Measurements from ENCODE around the gene DDX18.
A peak's percentile ranks its signal among the peaks of the same experiment; 100 is the strongest.

Gene DDX18

DNA sequence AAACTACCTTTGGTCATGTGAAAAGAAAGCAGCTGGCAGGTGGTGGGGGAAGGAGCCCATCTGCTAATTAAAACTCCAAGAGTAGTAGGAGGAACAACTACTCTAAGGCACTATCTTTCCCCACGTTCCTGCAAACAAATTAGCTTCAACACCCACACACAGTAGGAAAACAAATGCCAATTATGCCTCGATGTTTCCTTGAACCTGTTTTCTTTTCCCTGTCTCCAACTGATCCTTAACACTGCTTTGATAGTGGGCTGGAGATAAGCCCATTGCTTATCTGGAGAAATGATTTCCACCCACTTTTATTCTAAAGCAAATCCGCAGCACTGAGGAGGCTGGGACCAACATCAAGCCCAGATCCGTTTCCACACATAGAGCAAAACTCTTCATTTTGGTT lies 36.0 kb downstream of the DDX18 start:
- no peak for TF ChIP-seq JUND (IDR thresholded peaks at IDR 0.05; ENCODE audit: low read depth)
- in situ Hi-C loops (cut with HindIII; ENCODE audit: low pct_unique_long_range_greater_than_20kb, low sequenced_read_pairs): no loop called here

DNA sequence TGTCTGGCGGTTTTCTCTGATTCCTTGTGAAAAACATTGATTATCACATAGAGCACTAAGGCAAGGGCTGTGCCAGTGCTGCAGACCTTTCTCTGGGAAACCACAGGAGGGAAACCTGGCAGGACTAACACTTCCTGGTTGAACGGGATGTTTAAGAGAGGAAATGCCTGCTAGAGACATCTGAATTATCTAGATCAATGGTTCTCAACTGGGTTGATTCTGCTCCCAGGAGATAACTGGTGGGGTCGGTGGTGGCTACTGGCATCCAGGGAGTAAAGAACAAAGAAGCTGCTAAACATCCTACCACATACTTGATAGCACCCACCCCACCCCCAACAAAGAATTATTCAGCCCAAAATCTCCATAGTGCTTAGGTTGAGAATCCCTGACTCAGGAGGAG lies 37.5 kb downstream of the DDX18 start:
- no peak for DNase-seq (ENCODE audit: low read depth in 1 of 2, low spot score in 1 of 2)
- in situ Hi-C loops (cut with HindIII; ENCODE audit: low pct_unique_long_range_greater_than_20kb, low sequenced_read_pairs): no loop called here

More for the DNA sequence above, 36.0 kb downstream of the DDX18 start:
- no peak for DNase-seq (ENCODE audit: low read depth in 1 of 2, low spot score in 1 of 2)

GRCh38 chr2:117853316-117853715 lies 38.8 kb downstream of the DDX18 start:
- TF ChIP-seq JUND (IDR thresholded peaks at IDR 0.05; ENCODE audit: low read depth): no peak

More for the DNA sequence above, 37.5 kb downstream of the DDX18 start:
- TF ChIP-seq JUND (IDR thresholded peaks at IDR 0.05; ENCODE audit: low read depth): no peak

DNA sequence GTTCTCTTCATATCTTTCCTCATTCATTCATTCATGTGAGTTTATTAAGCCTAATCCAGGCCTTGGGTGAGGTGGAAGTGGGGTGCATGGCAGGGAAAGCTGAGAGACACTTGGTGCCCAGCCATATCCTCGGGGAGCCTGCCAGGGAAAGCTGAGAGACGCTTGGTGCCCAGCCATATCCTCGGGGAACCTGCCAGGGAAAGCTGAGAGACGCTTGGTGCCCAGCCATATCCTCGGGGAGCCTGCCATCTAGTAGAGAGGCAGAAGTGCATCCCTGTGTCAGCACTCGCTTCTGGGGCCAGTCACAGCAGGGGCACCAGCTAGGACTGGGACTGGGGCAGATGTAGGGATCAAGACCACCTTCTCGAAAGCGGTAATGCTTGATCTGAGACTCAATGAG lies 39.4 kb downstream of the DDX18 start:
- in situ Hi-C loops (cut with HindIII; ENCODE audit: low pct_unique_long_range_greater_than_20kb, low sequenced_read_pairs): no loop called here
- DNase-seq (ENCODE audit: low read depth in 1 of 2, low spot score in 1 of 2): no peak
- no peak for TF ChIP-seq JUND (IDR thresholded peaks at IDR 0.05; ENCODE audit: low read depth)

More at GRCh38 chr2:117853316-117853715, 38.8 kb downstream of the DDX18 start:
- DNase-seq (ENCODE audit: low read depth in 1 of 2, low spot score in 1 of 2): no peak
- in situ Hi-C loops (cut with HindIII; ENCODE audit: low pct_unique_long_range_greater_than_20kb, low sequenced_read_pairs): no loop called here

DNA sequence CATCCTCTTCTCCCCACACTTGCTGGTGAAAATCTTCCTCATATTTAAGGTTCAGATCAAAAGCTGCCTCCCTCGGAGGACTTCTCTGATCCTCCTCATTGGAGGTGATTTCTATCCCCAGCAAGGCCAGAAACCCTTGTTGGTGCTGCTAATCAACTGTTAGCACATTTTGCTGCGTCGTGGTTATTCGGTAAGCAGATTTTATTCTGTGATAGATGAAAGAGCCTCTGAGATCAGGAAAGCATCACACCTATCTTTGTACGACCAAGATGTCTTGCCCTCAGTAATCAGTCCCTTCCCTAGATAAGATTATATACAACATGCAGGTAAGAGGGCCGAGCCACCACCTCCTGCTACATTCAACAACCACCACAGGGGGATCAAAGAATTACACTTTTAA lies 40.1 kb downstream of the DDX18 start:
- in situ Hi-C loops (cut with HindIII; ENCODE audit: low pct_unique_long_range_greater_than_20kb, low sequenced_read_pairs): no loop called here
- TF ChIP-seq JUND (IDR thresholded peaks at IDR 0.05; ENCODE audit: low read depth): no peak
- DNase-seq (ENCODE audit: low read depth in 1 of 2, low spot score in 1 of 2): no peak

DNA sequence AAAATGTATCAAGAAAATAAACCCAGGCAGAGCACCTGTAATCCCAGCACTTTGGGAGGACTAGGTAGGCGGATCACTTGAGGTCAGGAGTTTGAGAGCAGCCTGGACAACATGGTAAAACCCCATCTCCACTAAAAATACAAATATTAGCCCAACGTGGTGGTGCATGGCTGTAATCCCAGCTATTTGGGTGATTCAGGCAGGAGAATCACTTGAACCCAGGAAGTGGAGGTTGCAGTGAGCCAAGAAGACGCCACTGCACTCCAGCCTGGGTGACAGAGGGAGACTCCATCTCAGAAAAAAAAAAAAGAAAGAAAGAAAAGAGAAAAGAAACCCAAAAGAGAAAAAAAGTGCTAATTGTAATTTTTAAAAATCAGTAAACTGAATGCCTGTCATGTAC lies 41.4 kb downstream of the DDX18 start:
- in situ Hi-C loops (cut with HindIII; ENCODE audit: low pct_unique_long_range_greater_than_20kb, low sequenced_read_pairs): no loop called here
- no peak for DNase-seq (ENCODE audit: low read depth in 1 of 2, low spot score in 1 of 2)

GRCh38 chr2:117856415-117857210 lies 42.1 kb downstream of the DDX18 start:
- DNase-seq (ENCODE audit: low read depth in 1 of 2, low spot score in 1 of 2): peak; percentile 25 to 57
- in situ Hi-C loops (cut with HindIII; ENCODE audit: low pct_unique_long_range_greater_than_20kb, low sequenced_read_pairs): no loop called here
- no peak for TF ChIP-seq JUND (IDR thresholded peaks at IDR 0.05; ENCODE audit: low read depth)

More for the DNA sequence above, 41.4 kb downstream of the DDX18 start:
- TF ChIP-seq JUND (IDR thresholded peaks at IDR 0.05; ENCODE audit: low read depth): no peak

- no peak for TF ChIP-seq JUND (IDR thresholded peaks at IDR 0.05; ENCODE audit: low read depth)
- in situ Hi-C loops (cut with HindIII; ENCODE audit: low pct_unique_long_range_greater_than_20kb, low sequenced_read_pairs): no loop called here
- no peak for DNase-seq (ENCODE audit: low read depth in 1 of 2, low spot score in 1 of 2)
Observed at GRCh38 chr2:117858336-117858735, 43.8 kb downstream of the DDX18 start.

GRCh38 chr2:117858892-117859531 lies 44.5 kb downstream of the DDX18 start:
- in situ Hi-C loops (cut with HindIII; ENCODE audit: low pct_unique_long_range_greater_than_20kb, low sequenced_read_pairs): no loop called here
- no peak for DNase-seq (ENCODE audit: low read depth in 1 of 2, low spot score in 1 of 2)
- TF ChIP-seq JUND (IDR thresholded peaks at IDR 0.05; ENCODE audit: low read depth): no peak

DNA sequence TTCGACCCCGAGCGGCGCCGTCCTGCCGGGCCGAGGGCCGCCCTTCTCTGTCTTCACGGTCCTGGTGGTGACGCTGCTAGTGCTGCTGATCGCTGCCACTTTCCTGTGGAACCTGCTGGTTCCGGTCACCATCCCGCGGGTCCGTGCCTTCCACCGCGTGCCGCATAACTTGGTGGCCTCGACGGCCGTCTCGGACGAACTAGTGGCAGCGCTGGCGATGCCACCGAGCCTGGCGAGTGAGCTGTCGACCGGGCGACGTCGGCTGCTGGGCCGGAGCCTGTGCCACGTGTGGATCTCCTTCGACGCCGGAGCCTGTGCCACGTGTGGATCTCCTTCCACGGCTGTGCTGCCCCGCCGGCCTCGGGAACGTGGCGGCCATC lies 45.0 kb downstream of the DDX18 start:
- TF ChIP-seq JUND (IDR thresholded peaks at IDR 0.05; ENCODE audit: low read depth): no peak
- DNase-seq (ENCODE audit: low read depth in 1 of 2, low spot score in 1 of 2): no peak
- in situ Hi-C loops (cut with HindIII; ENCODE audit: low pct_unique_long_range_greater_than_20kb, low sequenced_read_pairs): no loop called here

GRCh38 chr2:117859924-117860647 lies 45.6 kb downstream of the DDX18 start:
- in situ Hi-C loops (cut with HindIII; ENCODE audit: low pct_unique_long_range_greater_than_20kb, low sequenced_read_pairs): no loop called here
- DNase-seq (ENCODE audit: low read depth in 1 of 2, low spot score in 1 of 2): no peak
- no peak for TF ChIP-seq JUND (IDR thresholded peaks at IDR 0.05; ENCODE audit: low read depth)

DNA sequence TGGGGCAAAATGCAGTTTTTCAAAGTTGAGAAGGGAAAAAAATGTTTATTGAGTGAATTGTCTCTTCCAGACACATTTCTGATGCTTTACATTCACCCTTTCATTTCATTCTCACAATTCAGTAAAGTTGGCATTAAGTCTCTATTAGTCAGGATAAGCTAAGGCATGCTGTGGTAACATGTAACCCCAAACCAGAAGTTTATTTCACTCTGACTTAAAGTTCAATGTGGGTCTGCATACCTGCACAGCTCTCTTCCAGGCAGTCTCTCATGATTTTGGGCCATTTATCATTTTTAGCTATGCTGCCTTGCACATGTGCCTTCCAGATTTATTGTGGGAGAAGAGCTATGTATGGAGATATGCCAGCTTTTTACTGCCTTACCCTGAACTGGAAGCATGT lies 48.0 kb downstream of the DDX18 start:
- in situ Hi-C loops (cut with HindIII; ENCODE audit: low pct_unique_long_range_greater_than_20kb, low sequenced_read_pairs): no loop called here
- no peak for DNase-seq (ENCODE audit: low read depth in 1 of 2, low spot score in 1 of 2)

DNA sequence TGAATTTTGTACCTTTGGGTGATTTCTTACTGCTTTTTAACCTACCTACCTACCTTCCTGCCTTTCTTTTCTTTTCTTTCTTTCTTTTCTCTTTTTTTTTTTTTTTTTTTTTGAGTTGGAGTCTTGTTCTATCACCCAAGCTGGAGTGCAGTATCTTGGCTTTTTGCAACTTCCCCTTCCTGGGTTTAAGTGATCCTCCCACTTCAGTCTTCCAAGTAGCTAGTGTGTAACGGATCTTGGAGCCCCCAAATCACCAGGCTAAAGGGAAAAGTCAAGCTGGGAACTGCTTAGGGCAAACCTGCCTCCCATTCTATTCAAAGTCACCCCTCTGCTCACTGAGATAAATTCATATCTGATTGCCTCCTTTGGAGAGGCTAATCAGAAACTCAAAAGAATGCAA lies 61.3 kb downstream of the DDX18 start:
- TF ChIP-seq JUND (IDR thresholded peaks at IDR 0.05; ENCODE audit: low read depth): no peak
- no peak for DNase-seq (ENCODE audit: low read depth in 1 of 2, low spot score in 1 of 2)
- in situ Hi-C loops (cut with HindIII; ENCODE audit: low pct_unique_long_range_greater_than_20kb, low sequenced_read_pairs): no loop called here

More for the DNA sequence above, 48.0 kb downstream of the DDX18 start:
- no peak for TF ChIP-seq JUND (IDR thresholded peaks at IDR 0.05; ENCODE audit: low read depth)
